NT2/D1 (cell line): ENCODE data around the gene PRF1.

Source experiments
- SUZ12 ChIP-seq: IDR thresholded peaks from 2 replicates; pipeline ENCODE4 v1.6.1; 2011; ENCODE audit not compliant: insufficient read length, insufficient read depth; ENCODE audit errors: extremely low read depth
- YY1 ChIP-seq: IDR thresholded peaks from 2 replicates; pipeline ENCODE4 v1.6.1; 2011; ENCODE audit not compliant: insufficient read length, insufficient read depth
- ZNF274 ChIP-seq: IDR thresholded peaks from 2 replicates; pipeline ENCODE4 v1.6.1; 2011; ENCODE audit warnings: mild to moderate bottlenecking, low read depth, low read length

DNA sequence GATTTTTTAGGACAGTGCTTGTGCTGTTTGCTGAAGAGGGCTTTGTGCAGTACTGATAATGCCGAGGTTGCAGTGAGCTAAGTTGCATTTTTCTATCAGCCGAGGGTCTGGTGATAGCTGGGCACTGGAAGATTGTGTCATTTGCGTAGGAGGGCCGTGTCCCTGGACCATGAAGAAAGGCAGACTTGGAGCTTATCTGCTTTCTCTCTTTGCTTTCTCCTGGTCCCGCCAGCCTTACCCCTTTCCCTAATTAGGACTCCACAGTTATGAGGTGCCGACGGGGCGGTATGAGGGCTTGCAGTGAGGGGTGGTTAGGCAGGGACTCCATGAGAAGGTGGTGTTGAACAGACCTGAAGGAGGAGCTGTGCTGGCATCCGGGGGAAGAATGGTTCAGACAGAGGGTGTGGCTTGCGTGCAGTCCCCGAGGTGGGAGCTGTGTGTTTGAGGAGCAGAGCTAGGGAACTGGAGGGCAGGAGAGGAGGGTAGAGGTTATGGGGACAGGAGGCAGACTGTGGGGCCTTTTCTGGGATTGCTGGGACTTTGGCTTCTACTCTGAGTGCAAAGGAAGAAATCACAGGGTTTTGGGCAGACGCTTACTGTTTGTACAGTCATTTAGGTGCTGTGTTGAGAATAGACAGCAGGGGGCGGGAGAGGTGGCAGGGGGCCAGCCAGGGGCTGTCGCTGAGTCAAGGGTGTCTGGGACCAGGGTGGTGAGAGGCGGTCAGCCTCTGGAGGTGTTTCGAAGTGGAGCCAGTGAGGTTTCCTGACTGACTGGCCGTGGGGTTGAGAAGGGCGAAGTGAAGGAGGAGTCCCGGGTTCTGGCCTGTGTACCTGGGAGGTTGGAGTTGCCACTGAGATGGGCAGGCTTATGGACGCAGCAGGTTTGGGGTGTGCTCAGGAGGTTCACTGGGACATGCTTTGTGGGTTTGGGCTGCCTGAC, 43.4 kb downstream of the PRF1 start:
- TF ChIP-seq YY1 (no peak), ZNF274 (no peak), SUZ12 (no peak)
